Tibial nerve (tissue), 4 donors: ENCODE results near the gene TWSG1.

Experiments
- CTCF ChIP-seq, 5 experiments: fragments of 200-600 bp in 3 of 5; fragments of 450-650 bp in 2 of 5; sonication (generic) in 3 of 5; IDR thresholded peaks; one replicate each; pipeline ENCODE4 v1.5.1; 2016 to 2019; ENCODE audit warnings: antibody characterized with exemption in 5 of 5, mild to moderate bottlenecking in 3 of 5, moderate library complexity in 2 of 5
- EP300 ChIP-seq, 2 donors: sonication (generic); formaldehyde crosslinking; IDR thresholded peaks; one replicate each; pipeline ENCODE4 v1.6.1; 2017; ENCODE audit warnings: antibody characterized with exemption in 2 of 2, mild to moderate bottlenecking in 1 of 2
- POLR2A ChIP-seq, 2 donors: fragments of 450-650 bp; IDR thresholded peaks; one replicate each; pipeline ENCODE4 v1.6.1; 2017; ENCODE audit warnings: antibody characterized with exemption in 2 of 2, mild to moderate bottlenecking in 2 of 2, moderate library complexity in 2 of 2

DNA sequence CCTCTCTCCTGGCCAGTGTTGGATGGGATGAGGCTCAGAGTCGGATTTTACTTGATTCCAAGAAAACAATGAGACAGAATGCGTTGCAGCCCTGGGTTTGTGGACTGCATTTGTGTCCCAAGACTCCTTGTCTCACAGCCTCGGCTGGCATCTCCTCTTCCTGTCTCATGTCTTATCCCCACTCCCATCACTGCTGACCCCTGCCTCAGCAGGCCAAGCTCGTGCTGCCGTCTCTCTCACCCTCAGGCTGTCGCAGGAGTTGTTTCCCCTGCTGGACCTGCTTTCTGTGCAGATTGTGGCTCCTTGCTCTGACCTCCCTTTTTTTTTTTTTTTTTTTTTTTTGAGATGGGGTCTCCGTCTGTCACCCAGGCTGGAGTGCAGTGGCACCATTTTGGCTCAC is 70.6 kb downstream of the TWSG1 start:
- no peak for TF ChIP-seq CTCF (IDR thresholded peaks at IDR 0.05)
- no peak for TF ChIP-seq POLR2A (IDR thresholded peaks at IDR 0.05)
- no peak for TF ChIP-seq EP300 (IDR thresholded peaks at IDR 0.05)
